Stimulated activated CD4-positive, alpha-beta T cell treated with anti-CD3 and anti-CD28 coated beads, Interleukin-12 subunit alpha, Interleukin-12 subunit beta, amount 100 ng/mL, for 48 hours (primary cell): ENCODE data around the gene DOK7.
"Not testable (repeated sequence)": the region's sequence is repeated elsewhere in the genome, so short reads cannot be mapped to it uniquely, and the experiment has no call there.

ENCODE experiments used
- DNase-seq, 3 donors: peaks; one replicate each; pipeline ENCODE4 v3.0.0-alpha.2; 2020; ENCODE audit warnings: low read depth in 2 of 3, low spot score in 1 of 3

DOK7 gene

GRCh38 chr4:3500634-3501101 is 37.6 kb downstream of the DOK7 start:
- DNase-seq = no peak

- DNase-seq = no peak
Observed at GRCh38 chr4:3501126-3501824, 38.2 kb downstream of the DOK7 start.

- DNase-seq = no peak
Observed at GRCh38 chr4:3501825-3502425, 38.8 kb downstream of the DOK7 start.

GRCh38 chr4:3502941-3503936 is 40.1 kb downstream of the DOK7 start:
- DNase-seq = no peak

- no peak for DNase-seq
Observed at GRCh38 chr4:3505231-3505630, 42.1 kb downstream of the DOK7 start.

- DNase-seq = no peak
Observed at GRCh38 chr4:3508542-3508941, 45.4 kb downstream of the DOK7 start.

GRCh38 chr4:3510481-3510880 is 47.4 kb downstream of the DOK7 start:
- DNase-seq = no peak

GRCh38 chr4:3511187-3511586 is 48.1 kb downstream of the DOK7 start:
- DNase-seq = no peak

- not testable (repeated sequence) for DNase-seq
Observed at GRCh38 chr4:3511601-3512000, 48.5 kb downstream of the DOK7 start.

- no peak for DNase-seq
Observed at GRCh38 chr4:3512279-3512678, 49.2 kb downstream of the DOK7 start.

- DNase-seq = no peak
Observed at GRCh38 chr4:3512719-3513118, 49.6 kb downstream of the DOK7 start.

- DNase-seq = no peak
Observed at GRCh38 chr4:3513807-3514206, 50.7 kb downstream of the DOK7 start.

- no peak for DNase-seq
Observed at GRCh38 chr4:3514221-3514780, 51.2 kb downstream of the DOK7 start.

- no peak for DNase-seq
Observed at GRCh38 chr4:3514806-3515501, 51.8 kb downstream of the DOK7 start.

- DNase-seq = no peak
Observed at GRCh38 chr4:3515646-3516045, 52.5 kb downstream of the DOK7 start.

- DNase-seq = no peak
Observed at GRCh38 chr4:3516061-3516835, 53.1 kb downstream of the DOK7 start.

GRCh38 chr4:3516836-3517730 is 54.0 kb downstream of the DOK7 start:
- no peak for DNase-seq

GRCh38 chr4:3517731-3518510 is 54.8 kb downstream of the DOK7 start:
- no peak for DNase-seq
